Peyer's patch (tissue), 4 donors: ENCODE results near the gene AP4M1.

ENCODE experiments used
- CTCF ChIP-seq, 6 experiments: fragments of 450-650 bp in 4 of 6; fragments of 200-600 bp in 2 of 6; sonication (generic) in 1 of 6; IDR thresholded peaks; one replicate each; pipeline ENCODE4 v1.5.1; 2017 to 2019; ENCODE audit warnings: antibody characterized with exemption in 6 of 6, mild to moderate bottlenecking in 3 of 6, moderate library complexity in 1 of 6
- POLR2A ChIP-seq, 2 donors: fragments of 450-650 bp; IDR thresholded peaks; one replicate each; pipeline ENCODE4 v1.5.1; 2017; ENCODE audit warnings: antibody characterized with exemption in 2 of 2, mild to moderate bottlenecking in 2 of 2, moderate library complexity in 2 of 2

- no peak for TF ChIP-seq CTCF (IDR thresholded peaks at IDR 0.05)
- no peak for TF ChIP-seq POLR2A (IDR thresholded peaks at IDR 0.05)
These were observed 9.8 kb upstream of the AP4M1 start for GRCh38 chr7:100091411-100092181.
